ENCODE data around the gene CAPN2. TPM values are rescaled to one million over a fixed set of nuclear protein-coding genes. Genes with fewer than 3 reads are reported as not detected.

Gene CAPN2
- total and polyA plus RNA-seq, 4 donors = 99.8 to 213 (median 199) TPM

DNA sequence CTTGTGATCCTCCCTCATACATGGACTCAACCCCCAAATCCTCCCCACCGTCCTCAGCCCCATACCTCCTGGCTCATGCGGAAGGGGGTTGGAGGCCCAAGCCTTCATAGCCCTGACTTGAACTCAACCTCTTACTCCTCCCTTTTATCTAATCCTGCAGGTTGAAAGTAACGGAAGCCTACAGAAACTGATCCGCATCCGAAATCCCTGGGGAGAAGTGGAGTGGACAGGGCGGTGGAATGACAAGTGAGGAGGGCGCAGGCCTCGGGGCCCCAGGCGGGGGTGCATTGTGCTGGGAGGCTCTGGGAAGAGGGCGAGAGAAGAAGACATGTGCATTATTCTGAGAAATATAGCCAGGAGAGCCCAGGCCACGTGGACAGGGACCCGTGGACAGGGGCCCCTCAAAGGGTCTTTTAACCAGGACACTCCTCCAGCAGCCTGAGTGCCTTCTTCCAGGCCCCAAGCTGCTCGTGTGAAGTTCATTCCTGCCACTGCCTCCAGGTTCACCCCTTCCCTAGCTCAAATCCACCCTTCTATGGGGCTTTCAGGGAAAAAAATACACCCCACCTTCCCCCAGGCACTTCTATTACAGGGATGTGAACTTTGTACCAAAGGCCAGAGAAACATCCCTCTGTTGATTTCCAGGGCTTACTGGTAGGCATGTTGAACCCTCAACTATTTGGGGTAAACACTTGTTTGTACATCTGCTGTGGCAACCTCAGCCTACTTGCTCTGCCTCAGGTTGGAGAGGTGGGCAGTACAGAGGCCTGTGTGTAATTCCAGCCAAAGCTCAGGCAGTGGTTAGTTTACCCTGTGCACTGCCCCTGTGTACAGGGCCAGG, 38.6 kb downstream of the CAPN2 start:
- Histone ChIP-seq H3K4me1 (ENCODE audit: control insufficient read depth in 1 of 2, insufficient read depth in 2 of 2, low read length in 2 of 2) (no peaks in the 10 kb centered on the region), H3K36me3 (ENCODE audit: control insufficient read depth in 1 of 2, insufficient read depth in 2 of 2, low read length in 1 of 2) (peaks cover 5 to 24% of the 10 kb centered on the region in 2 donors), H3K4me3 (ENCODE audit: low read length in 2 of 2) (no peak overlapping the region), H3K9me3 (ENCODE audit: control insufficient read depth, low read length) (no peaks in the 10 kb centered on the region), H3K27me3 (ENCODE audit: control insufficient read depth in 1 of 2, insufficient read depth in 2 of 2, low read length in 1 of 2) (no peaks in the 10 kb centered on the region), H3K27ac (ENCODE audit: low read depth in 1 of 2, low read length in 2 of 2) (no peak overlapping the region)
- DNase-seq (peak in 1 of 2 donors; percentile 51), ATAC-seq (ENCODE audit: low FRiP score) (no peak)
- intact Hi-C loops (cut with DNase I) = no loop called here
- WGBS, 2 donors = 84 to 93% methylated on average over 13 of the region's 13 CpGs

DNA sequence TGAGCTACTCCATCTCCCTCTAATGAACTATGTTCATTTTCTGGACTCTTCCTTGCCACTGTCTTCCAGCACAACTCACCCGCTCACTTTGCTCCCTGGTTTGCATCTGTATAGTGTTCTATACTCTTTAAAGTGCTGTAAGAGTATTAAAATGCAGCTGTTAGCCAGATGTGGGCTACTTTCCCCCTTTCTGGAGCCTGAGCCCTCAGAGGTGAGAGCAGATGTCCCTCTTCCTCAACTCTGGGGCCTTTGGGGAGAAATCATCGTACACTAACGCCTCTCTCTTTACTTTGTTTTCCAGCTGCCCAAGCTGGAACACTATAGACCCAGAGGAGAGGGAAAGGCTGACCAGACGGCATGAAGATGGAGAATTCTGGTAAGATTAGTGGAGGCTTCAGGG, 39.4 kb downstream of the CAPN2 start:
- ATAC-seq (ENCODE audit: low FRiP score) = no peak
- intact Hi-C loops (cut with DNase I) = no loop called here
- no peak overlapping the region for H3K4me3 ChIP-seq (ENCODE audit: low read length in 2 of 2)
- no peaks in the 10 kb centered on the region for H3K9me3 ChIP-seq (ENCODE audit: control insufficient read depth, low read length)
- no peak for DNase-seq
- WGBS, 2 donors = 83 to 89% methylated on average over 4 of the region's 4 CpGs
- H3K27ac ChIP-seq (ENCODE audit: low read depth in 1 of 2, low read length in 2 of 2) = no peak overlapping the region
- H3K36me3 ChIP-seq (ENCODE audit: control insufficient read depth in 1 of 2, insufficient read depth in 2 of 2, low read length in 1 of 2) = peaks cover 3 to 24% of the 10 kb centered on the region in 2 donors
- H3K4me1 ChIP-seq (ENCODE audit: control insufficient read depth in 1 of 2, insufficient read depth in 2 of 2, low read length in 2 of 2) = no peaks in the 10 kb centered on the region
- H3K27me3 ChIP-seq (ENCODE audit: control insufficient read depth in 1 of 2, insufficient read depth in 2 of 2, low read length in 1 of 2) = no peaks in the 10 kb centered on the region

DNA sequence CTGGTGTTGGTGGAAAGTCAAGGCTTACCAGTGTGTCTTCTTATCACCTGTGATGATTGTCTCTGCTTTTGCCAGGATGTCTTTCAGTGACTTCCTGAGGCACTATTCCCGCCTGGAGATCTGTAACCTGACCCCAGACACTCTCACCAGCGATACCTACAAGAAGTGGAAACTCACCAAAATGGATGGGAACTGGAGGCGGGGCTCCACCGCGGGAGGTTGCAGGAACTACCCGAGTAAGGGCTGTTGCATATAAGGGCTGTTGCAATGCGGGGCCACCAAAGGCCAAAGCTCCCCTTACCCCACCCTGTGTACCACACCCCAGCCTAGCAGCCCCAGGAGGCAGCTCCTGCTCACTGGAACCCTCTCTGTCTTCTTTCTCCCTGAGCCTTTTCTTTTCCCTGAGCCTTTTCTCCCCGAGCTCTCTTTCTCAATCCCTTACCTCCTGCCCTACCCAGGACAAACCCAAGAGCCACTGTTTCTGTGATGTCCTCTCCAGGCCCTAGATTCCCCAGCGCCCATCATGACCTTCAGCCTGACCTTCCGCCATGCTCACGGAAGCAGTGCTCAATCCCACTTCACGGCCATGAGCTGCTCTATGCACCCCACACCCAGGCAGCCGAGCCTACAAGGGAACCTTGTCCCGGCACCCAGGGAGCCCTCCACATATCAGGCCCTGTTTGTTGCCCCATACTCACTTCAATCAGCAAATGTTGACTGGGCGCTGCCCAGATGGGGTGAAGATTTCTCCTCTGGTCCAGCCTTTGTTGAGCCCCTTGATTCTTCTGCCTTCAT, 40.6 kb downstream of the CAPN2 start:
- 78 to 82% methylated on average over 15 of the region's 15 CpGs for WGBS, 2 donors
- intact Hi-C loops (cut with DNase I) = no loop called here

DNA sequence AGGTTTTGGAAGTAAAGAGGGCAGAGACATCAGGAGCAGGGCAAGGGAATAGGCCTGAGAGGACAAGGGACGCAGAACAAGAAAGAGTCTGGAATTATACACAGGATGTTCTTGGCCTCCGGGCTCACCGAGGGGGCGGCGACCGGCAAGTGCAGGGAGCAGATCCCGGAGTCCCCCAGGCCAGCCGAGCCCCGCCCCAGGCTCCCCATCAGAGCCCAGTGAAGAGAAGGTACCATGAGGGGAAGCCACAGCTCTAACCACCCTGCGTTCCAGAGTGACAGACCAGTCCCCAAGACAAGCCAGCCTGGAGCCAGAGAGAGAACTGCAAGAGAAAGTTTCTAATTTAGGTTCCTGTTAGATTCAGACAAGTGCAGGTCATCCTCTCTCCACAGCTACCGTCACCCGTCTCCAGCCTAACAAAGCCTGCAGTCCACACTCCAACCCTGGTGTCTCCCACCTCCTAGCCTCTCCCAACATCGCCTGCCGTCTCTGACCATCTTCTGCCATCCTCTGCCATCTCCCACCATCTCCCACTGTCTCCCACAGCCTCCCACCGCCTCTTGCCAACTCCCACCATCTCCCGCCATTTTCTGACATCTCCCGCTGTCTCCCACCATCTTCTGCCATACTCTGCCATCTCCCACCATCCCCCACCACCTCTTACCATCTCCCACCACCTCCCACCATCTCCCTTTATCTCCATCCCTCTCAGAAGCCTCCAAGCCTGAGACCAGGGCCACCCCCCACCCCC, 42.5 kb downstream of the CAPN2 start:
- ATAC-seq (ENCODE audit: low FRiP score) (no peak), DNase-seq (peak in 1 of 2 donors; percentile 59)
- Histone ChIP-seq H3K36me3 (ENCODE audit: control insufficient read depth in 1 of 2, insufficient read depth in 2 of 2, low read length in 1 of 2) (peaks cover 3 to 20% of the 10 kb centered on the region in 2 donors), H3K27me3 (ENCODE audit: control insufficient read depth in 1 of 2, insufficient read depth in 2 of 2, low read length in 1 of 2) (no peaks in the 10 kb centered on the region), H3K27ac (ENCODE audit: low read depth in 1 of 2, low read length in 2 of 2) (no peak overlapping the region), H3K9me3 (ENCODE audit: control insufficient read depth, low read length) (no peaks in the 10 kb centered on the region), H3K4me3 (ENCODE audit: low read length in 2 of 2) (no peak overlapping the region), H3K4me1 (ENCODE audit: control insufficient read depth in 1 of 2, insufficient read depth in 2 of 2, low read length in 2 of 2) (no peaks in the 10 kb centered on the region)
- WGBS, 2 donors = 91 to 94% methylated on average over 16 to 17 of the region's 17 CpGs
- intact Hi-C loops (cut with DNase I) = no loop called here

More for the DNA sequence above, 40.6 kb downstream of the CAPN2 start:
- Histone ChIP-seq H3K27me3 (ENCODE audit: control insufficient read depth in 1 of 2, insufficient read depth in 2 of 2, low read length in 1 of 2) (no peaks in the 10 kb centered on the region), H3K36me3 (ENCODE audit: control insufficient read depth in 1 of 2, insufficient read depth in 2 of 2, low read length in 1 of 2) (peaks cover 3 to 20% of the 10 kb centered on the region in 2 donors), H3K9me3 (ENCODE audit: control insufficient read depth, low read length) (no peaks in the 10 kb centered on the region), H3K4me1 (ENCODE audit: control insufficient read depth in 1 of 2, insufficient read depth in 2 of 2, low read length in 2 of 2) (no peaks in the 10 kb centered on the region), H3K27ac (ENCODE audit: low read depth in 1 of 2, low read length in 2 of 2) (no peak overlapping the region), H3K4me3 (ENCODE audit: low read length in 2 of 2) (no peak overlapping the region)
- DNase-seq (peak in 1 of 2 donors; percentile 74), ATAC-seq (ENCODE audit: low FRiP score) (no peak)

DNA sequence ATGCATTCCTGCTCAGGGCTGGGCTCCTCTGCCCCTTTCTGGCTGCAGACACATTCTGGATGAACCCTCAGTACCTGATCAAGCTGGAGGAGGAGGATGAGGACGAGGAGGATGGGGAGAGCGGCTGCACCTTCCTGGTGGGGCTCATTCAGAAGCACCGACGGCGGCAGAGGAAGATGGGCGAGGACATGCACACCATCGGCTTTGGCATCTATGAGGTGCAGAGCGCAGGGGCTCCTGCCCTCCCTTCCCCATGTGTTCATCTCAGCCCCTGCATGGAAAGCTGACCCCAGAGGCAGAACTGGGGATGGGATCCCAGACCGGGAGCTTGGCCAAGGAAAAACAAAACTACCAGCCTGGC, 43.1 kb downstream of the CAPN2 start:
- H3K36me3 ChIP-seq (ENCODE audit: control insufficient read depth in 1 of 2, insufficient read depth in 2 of 2, low read length in 1 of 2) = peaks cover 3 to 20% of the 10 kb centered on the region in 2 donors
- 78 to 86% methylated on average over 9 of the region's 9 CpGs for WGBS, 2 donors
- no peaks in the 10 kb centered on the region for H3K4me1 ChIP-seq (ENCODE audit: control insufficient read depth in 1 of 2, insufficient read depth in 2 of 2, low read length in 2 of 2)
- H3K4me3 ChIP-seq (ENCODE audit: low read length in 2 of 2) = no peak overlapping the region
- ATAC-seq (ENCODE audit: low FRiP score) = no peak
- H3K27ac ChIP-seq (ENCODE audit: low read depth in 1 of 2, low read length in 2 of 2) = no peak overlapping the region
- no peaks in the 10 kb centered on the region for H3K9me3 ChIP-seq (ENCODE audit: control insufficient read depth, low read length)
- no peaks in the 10 kb centered on the region for H3K27me3 ChIP-seq (ENCODE audit: control insufficient read depth in 1 of 2, insufficient read depth in 2 of 2, low read length in 1 of 2)
- DNase-seq = peak in 1 of 2 donors; percentile 51
- intact Hi-C loops (cut with DNase I) = no loop called here

DNA sequence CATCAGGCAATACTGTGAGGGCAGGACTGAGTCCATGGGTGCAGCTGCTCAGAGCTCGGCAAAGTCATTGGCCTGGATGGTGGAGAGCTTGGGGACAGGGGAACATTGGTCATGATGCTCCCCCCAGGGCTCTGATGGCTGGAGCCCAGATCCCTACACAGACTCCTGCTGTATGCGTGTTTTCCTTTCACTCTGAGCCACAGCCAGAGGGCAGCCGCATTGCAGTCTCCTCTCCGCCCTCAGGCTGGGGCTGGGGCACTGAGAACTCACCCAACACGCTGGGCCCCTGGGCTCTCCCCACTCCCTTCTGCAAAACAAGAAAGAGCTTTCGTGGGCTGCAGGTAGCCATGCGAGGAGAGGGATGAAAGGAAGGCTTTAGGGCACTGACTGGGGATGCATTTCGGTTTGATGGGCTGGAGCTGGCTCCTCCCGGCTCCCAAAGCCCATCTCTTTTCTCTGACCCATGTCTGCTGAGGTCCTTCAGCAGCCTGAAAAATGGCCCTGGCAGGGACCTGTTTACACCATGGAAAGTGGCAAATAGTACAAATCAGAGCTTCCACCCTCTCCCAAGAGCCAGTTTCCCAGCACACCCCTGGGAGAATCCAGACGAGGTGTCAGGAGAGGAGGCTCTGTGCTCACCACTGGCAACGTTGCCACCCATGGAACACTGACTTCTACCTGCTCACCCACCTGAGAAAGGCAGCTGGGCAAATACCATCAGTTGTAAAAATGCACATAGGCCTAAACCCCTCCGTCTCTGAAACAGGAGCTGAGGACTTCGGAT, 43.8 kb downstream of the CAPN2 start:
- H3K27me3 ChIP-seq (ENCODE audit: control insufficient read depth in 1 of 2, insufficient read depth in 2 of 2, low read length in 1 of 2) = no peaks in the 10 kb centered on the region
- intact Hi-C loops (cut with DNase I) = no loop called here
- peak; percentile 4 for ATAC-seq (ENCODE audit: low FRiP score)
- no peaks in the 10 kb centered on the region for H3K4me1 ChIP-seq (ENCODE audit: control insufficient read depth in 1 of 2, insufficient read depth in 2 of 2, low read length in 2 of 2)
- H3K36me3 ChIP-seq (ENCODE audit: control insufficient read depth in 1 of 2, insufficient read depth in 2 of 2, low read length in 1 of 2) = peaks cover 3 to 20% of the 10 kb centered on the region in 2 donors
- DNase-seq = peak in 1 of 2 donors; percentile 66
- 67 to 76% methylated on average over 13 of the region's 13 CpGs for WGBS, 2 donors
- no peaks in the 10 kb centered on the region for H3K9me3 ChIP-seq (ENCODE audit: control insufficient read depth, low read length)
- H3K27ac ChIP-seq (ENCODE audit: low read depth in 1 of 2, low read length in 2 of 2) = no peak overlapping the region
- no peak overlapping the region for H3K4me3 ChIP-seq (ENCODE audit: low read length in 2 of 2)

DNA sequence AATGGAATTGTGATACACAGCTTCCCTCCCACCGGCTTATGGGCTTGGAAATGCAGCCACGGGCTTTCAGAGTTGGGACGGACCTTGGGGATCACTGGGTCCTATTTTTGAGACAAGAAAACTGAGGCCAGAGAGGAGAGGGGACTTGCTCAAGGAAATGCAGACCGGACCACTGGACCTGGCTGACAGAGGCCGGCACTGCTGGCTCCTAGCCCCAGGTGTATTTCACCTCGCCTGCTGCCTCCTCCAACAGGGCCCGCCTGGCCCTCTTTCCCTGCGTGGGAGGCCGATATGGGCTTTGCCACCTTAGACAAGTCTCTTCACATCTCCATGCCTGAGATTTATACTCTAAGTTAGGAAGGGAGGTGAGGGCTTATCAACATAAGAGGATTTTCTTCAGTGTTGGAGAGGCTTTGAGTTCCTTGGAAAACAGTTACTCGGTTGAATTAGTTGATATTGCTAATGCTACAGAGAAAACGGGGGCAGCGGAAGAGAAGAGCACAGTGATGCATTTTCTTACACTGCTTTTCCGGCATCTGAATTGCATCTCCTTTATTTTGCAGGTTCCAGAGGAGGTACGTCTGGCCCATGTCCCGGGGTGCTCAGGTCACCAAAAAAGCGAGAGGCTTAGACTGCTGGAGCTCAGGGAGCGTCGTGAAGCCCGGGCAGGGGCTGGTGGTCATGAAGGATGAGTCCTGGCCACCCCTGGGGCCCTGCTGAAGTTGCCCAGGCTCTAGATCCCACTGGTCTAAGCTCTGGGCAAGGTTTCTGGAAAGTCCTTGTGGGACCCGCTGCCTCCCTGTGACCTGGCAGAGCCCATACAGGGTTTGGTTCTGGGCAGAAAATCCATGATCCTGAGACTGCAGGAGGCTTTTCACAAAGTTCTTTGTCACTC, 44.7 kb downstream of the CAPN2 start:
- Histone ChIP-seq H3K27me3 (ENCODE audit: control insufficient read depth in 1 of 2, insufficient read depth in 2 of 2, low read length in 1 of 2) (no peaks in the 10 kb centered on the region), H3K27ac (ENCODE audit: low read depth in 1 of 2, low read length in 2 of 2) (no peak overlapping the region), H3K4me1 (ENCODE audit: control insufficient read depth in 1 of 2, insufficient read depth in 2 of 2, low read length in 2 of 2) (no peaks in the 10 kb centered on the region), H3K9me3 (ENCODE audit: control insufficient read depth, low read length) (no peaks in the 10 kb centered on the region), H3K36me3 (ENCODE audit: control insufficient read depth in 1 of 2, insufficient read depth in 2 of 2, low read length in 1 of 2) (peaks cover 0 to 13% of the 10 kb centered on the region in 2 donors), H3K4me3 (ENCODE audit: low read length in 2 of 2) (no peak overlapping the region)
- ATAC-seq (ENCODE audit: low FRiP score) = no peak
- intact Hi-C loops (cut with DNase I) = no loop called here
- WGBS, 2 donors = 89% methylated on average over 20 of the region's 20 CpGs
- no peak for DNase-seq

Measured in aorta (tissue), 5 donors.